Skin of body (tissue), 2 donors: Measurements from ENCODE around the gene HAPSTR1. TPM values are rescaled to one million over a fixed set of nuclear protein-coding genes. Genes with fewer than 3 reads are reported as not detected.
"Not testable (repeated sequence)": the region's sequence is repeated elsewhere in the genome, so short reads cannot be mapped to it uniquely, and the experiment has no call there.

Experiments
- DNase-seq: peaks from one replicate; lab custom pipeline; 2025; lab: John Stamatoyannopoulos, UW
- total RNA-seq: library from RNA; depleted of rRNA; stranded (reverse); fragments of >200 nt; gene quantifications from one replicate; pipeline ENCODE4 v1.2.3, GENCODE V29; 2014

The HAPSTR1 gene
- total RNA-seq, 1 donor from 2014 or later: 47.4 TPM

- no peak for DNase-seq
Observed at GRCh38 chr16:9071377-9071776, 20.1 kb upstream of the HAPSTR1 start.

GRCh38 chr16:9072806-9073341 is 18.6 kb upstream of the HAPSTR1 start:
- DNase-seq: no peak

GRCh38 chr16:9075299-9076071 is 16.0 kb upstream of the HAPSTR1 start:
- no peak for DNase-seq

DNA sequence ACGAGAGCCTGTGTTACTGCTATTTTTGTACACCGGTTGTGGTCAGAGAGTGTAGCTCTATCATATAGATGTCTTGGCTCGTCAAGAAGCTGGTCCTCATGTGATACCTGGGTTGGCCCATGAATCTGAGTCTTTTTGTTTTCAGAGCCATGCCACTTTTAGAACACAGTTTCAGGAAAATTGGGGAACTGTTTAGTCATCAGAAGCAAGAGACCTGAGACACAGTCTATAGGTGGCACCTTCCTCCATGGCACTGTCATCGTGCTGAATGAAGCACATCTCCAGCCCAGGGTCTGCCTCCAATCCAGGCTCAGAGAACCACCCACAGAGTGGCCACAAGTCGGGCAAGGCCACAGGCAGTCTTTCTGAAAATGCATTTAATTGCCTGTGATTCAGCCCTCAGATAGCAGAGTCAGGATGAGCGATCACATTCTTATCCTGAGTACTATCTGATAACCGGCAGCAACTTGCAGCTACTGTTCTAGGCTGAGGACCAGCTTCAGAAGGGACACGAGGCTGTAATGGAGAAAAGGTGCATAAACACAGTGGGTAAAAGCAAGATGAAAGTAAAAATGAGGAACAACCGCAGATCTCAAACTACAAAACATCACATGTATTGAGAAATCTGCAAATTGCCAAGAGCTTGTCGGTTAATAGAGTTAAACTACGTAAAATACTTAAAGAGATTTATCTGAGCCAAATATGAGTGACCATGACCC is 14.2 kb upstream of the HAPSTR1 start:
- no peak for DNase-seq

DNA sequence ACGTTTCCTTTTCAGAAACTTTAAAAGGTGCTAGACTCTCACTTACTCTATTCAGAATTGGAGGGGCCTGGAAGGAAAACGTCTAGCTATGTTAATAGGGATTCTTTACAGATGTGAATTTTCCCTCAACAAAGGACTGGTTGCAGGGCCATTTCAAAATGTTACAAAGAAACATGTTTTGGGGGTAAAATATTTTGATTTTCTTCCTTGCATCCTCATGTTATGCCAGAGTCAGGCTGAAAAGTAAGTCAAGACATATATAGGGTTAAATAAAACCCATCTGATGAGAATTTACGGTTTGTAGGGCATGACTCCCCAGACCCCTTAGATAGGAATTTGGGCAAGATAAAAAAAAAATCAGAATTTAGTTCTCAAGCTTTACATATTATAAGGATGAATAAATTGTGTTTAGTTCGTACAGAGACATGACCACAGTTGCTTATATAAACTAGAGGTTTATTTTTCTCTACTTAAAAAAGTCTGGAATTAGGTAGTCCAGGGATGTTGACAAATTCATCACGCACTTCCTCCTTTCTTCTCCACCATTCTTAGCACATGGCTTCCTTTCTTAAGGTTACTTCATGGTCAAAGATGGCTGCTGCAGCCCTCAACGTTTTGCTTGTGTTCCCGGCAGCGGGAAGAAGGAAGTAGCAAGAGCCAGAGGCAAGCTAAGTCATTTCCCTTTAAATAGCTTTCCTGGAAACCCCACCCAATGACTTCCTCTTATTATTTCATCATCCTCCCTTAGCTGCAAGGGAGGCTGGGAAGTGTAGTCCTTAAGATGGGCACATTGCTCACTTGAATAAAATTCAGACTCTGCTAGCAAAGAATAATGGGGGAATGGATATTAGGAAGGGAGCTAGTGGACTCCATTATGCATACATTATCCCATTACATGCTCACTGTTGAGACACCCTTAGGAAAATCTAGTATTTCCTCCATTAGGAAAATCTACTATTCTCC is 12.7 kb upstream of the HAPSTR1 start:
- DNase-seq: not testable (repeated sequence)

DNA sequence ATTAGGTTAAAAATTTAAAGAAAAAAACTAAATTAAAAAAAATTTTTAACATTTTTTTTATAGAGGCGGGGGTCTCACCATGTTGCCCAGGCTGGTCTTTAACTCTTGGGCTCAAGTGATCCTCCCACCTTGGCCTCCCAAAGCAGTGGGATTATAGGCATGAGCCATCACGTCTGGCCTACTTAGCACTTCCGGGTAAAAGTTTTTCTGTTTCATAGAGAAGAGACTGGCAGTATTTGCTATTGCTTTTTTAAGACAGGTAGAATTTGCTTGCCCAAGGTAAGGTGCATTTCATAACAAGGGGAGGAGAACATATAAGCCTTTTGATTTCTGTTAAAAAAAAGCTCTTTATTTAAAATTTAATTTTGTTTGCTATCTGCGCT is 12.0 kb upstream of the HAPSTR1 start:
- DNase-seq: no peak

- no peak for DNase-seq
Observed at GRCh38 chr16:9081158-9081557, 10.3 kb upstream of the HAPSTR1 start.

- DNase-seq: no peak
Observed at GRCh38 chr16:9081843-9082242, 9.6 kb upstream of the HAPSTR1 start.

- no peak for DNase-seq
Observed at GRCh38 chr16:9082422-9082821, 9.0 kb upstream of the HAPSTR1 start.

DNA sequence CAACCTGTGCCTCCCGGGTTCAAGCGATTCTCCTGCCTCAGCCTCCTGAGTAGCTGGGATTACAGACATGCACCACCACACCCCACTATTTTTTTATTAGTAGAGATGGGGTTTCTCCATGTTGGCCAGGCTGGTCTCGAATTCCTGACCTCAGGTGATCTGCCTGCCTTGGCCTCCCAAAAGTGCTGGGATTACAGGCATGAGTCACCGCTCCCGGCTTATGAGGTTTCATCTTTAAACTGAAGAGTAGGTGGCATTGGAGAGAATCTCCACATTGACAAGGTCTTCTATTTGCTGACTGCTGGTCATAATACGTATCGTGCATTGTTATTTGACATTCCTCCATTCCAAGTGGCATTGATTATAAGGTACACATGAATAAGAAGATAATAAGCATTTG is 3.7 kb upstream of the HAPSTR1 start:
- not testable (repeated sequence) for DNase-seq

- no peak for DNase-seq
Observed at GRCh38 chr16:9088848-9089247, 2.6 kb upstream of the HAPSTR1 start.

DNA sequence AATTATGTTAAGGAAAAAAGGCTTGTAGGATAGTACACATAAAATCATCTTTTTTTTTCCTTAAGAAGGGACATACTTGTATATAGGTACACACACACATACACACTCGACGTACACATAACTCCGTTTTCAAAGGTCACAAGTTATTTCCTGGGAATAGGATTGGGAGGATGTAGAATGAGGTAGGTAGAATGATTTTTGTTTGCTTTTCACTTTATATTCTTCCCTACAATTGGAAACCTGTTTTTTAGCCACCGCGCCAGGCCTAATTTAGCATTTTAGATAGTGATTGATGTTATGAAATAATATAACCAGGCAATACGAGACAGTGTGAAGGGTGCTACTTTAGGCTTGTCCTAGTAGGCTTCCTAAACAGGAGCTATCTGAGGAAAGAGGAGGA is 1.8 kb upstream of the HAPSTR1 start:
- DNase-seq: no peak

DNA sequence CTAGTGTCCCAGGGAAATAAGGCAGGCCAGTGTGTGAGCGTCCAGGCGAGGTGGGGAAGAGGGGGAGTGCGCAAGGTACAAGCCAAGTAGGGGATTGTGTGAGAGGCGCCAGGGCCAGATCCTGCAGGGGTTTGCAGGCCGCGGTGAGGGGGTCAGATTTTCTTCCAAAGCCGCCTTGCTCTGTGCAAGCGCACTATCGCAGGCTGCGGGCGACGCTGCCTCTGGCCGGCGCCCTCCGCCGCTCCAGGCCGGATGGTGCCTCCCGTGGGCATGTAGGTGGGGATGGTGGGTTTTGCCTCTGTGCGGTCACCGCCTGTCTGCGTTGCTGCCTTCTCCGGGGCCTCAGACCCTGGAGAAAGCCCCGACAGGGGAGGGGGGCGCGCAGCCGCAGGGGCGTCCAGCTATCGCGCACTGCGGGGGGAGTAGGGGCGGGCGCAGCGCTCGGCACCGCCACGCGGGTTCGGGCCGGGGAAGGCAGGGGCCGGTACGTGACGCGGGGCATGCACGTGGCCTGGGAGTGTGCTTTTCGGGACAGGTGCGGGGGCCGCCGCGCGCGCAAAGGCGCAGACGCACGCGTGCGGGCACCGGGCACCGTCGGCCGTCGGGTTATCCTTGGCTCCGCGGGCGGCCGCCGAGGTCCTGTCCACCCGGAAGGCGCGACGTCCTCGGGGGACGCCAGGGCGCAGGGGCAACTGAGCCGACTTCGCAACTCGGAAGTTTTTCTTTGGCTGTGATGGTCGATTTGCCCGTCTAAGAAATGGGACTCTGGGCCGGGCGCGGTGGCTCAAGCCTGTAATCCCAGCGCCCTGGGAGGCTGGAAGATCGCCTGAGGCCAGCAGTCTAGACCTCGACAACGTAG is 1.1 kb upstream of the HAPSTR1 start:
- DNase-seq: no peak

- DNase-seq: no peak
Observed at GRCh38 chr16:9091867-9092281, 430 bp downstream of the HAPSTR1 start.

- no peak for DNase-seq
Observed at GRCh38 chr16:9092282-9092977, 986 bp downstream of the HAPSTR1 start.

DNA sequence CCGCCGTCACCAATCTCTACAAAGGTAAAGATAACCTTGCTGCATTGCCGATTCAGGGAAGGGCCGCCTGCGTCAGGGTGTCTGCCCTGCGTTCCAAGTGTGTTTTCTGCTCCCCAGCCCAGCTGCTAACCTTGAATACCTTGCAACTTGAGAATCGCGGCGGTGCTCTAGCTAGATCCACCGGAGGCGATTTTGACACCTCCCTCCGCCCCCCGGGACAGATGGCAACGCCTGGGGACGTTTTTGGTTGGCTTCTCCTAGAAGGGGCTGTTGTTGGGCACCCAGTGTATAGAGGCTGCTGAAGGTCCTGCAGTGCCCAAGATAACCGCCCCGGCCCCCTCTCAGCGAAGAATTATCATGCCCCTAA is 1.5 kb downstream of the HAPSTR1 start:
- no peak for DNase-seq

DNA sequence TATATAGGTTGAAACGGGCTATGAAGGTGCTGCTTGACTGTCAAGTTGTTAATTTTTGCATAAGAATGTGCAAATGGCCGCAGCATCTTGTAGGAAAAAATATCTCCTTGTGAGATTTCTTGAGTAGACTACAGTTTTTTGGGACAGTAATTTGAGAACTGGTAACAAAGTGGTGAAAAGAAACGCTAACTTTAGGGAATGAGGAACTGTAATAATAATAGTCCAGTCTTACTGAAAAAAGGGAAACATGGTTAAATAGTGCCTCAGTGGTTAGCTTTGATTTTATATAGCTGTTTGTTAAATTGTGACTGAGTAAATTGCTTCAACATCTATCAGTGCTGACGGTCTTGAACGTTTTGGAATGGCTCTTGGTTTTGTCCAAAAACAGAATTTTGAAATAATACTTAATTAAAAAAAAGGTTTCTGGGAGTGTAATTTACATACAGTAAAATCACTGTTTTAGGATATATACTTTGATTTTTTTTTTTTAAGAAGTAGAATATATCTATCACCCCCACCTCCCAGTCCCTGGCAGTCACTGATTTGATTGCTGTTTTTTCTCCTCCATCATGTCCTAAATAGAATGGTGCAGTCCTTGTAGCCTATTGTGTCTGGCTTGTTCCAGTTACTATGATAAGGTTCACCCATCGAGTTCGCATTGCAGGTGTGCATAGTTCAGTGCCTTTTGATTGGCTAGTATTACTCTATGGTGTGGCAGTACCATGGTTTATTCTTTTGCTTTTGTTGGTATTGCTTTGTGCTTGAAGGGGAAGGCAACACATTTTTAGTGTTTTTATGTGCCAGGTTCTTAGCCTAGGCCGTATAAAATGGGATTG is 2.8 kb downstream of the HAPSTR1 start:
- no peak for DNase-seq

- no peak for DNase-seq
Observed at GRCh38 chr16:9095171-9095570, 3.7 kb downstream of the HAPSTR1 start.
